ENCODE data around the gene PROC.
"Not testable (repeated sequence)": the region's sequence is repeated elsewhere in the genome, so short reads cannot be mapped to it uniquely, and the experiment has no call there.

Gene PROC

DNA sequence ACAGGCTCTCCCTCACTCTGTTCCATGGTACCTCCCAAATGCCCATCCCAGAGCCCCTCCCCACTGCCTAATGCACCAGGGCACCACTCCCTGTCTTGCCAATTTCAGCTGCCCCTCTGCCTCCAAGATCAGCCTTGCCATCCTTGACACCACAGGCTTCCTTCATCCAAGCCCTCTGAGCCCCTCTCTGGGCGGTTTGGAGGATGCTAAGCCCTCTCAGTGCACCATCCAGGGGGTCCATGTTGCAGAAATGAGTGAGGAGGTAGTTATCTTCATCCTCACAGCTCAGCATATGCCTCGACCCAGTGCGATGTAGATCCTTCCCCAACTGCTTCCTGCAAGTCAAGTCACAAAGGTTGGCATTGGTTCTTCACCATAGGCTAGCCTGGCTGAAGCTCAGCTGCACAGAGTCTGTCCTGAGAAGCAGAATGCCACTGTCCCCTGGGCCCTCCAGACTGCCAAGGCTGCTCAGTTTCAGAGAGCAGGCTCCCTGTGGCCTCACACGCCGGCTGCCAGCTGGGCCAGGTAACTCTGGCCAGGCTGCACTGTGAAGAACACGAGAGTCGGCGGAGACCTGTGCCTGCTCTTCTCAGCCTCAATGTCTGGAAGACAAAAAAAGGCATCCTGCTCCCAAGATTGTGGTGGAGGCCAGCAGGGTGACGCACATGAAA, 20.5 kb upstream of the PROC start:
- DNase-seq = no peak

DNA sequence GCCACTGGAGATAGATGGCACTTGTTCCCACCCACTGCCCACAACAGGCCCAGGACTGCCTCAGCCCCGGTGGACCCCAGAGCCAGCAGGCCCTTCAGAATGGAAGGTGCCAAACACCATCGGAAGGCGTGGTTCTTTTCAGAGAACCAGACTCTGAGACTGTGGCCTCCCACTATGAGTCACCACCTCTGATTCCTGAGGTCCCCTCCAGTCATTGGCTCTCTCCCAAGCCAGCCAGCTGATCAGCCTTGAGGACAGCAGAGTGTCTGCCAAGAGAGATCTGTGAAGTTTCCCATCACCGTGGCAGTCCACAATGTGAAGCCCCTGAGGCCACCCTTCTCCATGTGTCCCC, 20.0 kb upstream of the PROC start:
- no peak for DNase-seq

DNA sequence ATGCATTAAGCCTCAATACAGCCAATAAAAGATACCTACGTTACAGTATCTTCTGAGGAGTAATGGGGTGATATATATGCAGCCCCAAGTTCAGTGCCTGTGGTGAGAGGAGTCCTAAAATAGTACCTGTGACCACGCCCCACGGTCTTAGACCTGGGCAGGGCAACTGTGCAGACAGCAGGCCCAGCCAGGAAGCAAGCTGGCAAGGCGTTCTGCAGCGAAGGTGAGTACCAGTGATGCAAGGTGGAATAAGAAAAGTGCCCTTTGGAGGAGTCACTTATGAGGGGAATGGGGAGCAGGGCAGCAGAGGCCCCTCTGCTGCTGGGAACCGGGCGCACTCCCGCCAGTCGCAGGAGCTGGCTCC, 17.7 kb upstream of the PROC start:
- DNase-seq = no peak

DNA sequence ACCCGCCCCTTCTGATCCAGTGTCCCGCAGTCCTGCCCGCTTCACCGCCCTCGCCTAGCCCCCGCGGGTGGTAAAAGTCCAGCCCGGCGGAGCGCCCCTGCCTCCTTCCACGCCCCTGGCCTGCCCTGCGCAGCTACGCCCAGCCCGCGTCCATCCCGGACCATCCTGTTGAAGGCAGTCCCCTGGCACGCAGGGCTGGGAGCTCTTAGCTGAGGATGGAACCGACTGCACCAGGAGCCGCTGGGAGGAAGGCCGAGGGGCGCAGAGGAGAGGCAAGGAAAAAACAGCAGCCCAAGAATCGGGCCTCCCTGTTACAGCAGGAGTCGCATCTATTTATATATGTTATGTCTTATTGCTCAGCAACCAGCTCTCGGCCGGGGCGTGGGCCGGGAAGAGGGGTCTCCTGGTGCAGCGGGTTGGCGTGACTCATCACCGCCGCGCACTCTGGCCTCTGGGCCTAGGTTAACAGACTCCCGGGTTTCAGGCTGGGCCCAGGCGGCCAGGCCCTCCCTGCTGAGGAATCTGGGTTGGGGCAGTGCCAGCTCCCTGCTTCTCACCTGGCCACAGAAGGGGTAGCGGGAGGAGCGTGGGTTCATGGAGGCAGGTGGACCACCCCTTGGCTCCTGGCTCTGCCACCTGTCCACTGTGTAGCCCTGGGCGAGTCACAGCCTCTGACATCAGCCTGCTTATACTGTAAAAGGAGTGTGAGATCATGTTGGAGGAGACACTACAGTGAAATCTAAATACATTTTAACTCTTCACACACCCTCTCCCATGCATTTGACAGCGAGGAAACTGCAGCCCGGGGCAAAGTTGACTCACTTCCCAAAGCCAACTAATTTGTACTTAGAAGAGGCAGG, 17.1 kb upstream of the PROC start:
- peak; percentile 39 for DNase-seq

DNA sequence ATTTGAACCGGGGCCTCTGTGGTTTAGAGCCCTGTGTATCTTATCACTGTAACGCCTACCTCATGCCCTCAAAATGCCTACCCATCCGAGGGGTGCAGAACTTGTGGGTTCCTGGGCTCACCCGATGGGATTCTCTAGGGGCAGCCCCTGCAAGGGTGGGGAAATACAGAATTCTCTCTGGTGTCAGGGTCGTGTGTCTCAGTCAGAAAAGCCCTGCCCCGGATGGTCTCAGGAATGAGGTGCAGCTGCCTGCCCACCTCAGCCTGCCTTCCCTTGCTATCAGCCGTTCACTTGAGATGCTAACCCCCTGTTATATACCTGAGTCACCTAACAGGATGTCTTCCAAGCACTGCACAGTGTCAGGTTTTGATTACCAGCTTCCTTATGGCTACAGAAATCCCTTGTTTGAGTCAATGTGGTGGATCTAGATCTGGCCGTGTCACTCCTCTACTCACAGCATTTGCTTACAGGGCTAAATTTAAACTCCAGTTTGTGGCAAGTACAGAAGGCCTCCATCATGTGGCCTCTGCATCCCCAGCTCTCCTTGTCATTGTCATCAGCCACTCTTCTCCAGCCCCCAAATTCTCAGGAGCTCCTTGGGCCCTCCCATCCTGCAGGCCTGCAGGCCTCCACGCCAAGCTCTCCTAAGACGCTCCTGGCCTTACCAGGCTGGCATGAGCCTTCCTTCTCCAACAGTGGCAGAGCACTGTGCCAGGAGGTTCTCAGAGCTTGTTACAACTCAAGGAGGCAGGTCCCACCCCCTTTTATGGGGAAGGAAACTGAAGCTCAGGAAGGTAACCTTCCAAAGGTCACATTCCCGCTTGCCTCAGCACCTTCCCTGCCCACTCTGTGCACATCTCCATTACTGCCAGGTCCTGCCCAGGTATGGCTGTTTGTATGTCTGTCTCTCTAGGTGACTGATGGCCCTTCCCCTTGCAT, 16.2 kb upstream of the PROC start:
- no peak for DNase-seq

DNA sequence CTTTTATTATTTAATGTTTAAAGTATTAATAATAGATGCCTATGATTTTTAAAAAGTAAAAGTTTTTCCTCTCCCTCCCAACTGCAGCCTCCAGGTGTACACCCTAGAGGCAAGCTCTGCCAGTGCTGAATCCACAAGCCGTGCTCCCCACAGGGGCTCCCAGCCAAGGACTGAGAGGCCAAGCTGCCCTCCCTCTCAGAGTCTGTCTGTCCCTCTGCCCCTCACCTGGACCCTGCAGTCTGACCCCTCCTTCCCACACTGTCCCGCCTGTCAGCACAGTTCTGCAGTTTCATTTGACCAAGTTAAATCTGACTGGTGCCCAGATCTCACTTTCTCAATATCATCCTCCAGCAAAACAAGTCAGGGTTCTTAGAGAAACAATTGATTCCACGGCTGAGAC, 14.8 kb upstream of the PROC start:
- DNase-seq = no peak

DNA sequence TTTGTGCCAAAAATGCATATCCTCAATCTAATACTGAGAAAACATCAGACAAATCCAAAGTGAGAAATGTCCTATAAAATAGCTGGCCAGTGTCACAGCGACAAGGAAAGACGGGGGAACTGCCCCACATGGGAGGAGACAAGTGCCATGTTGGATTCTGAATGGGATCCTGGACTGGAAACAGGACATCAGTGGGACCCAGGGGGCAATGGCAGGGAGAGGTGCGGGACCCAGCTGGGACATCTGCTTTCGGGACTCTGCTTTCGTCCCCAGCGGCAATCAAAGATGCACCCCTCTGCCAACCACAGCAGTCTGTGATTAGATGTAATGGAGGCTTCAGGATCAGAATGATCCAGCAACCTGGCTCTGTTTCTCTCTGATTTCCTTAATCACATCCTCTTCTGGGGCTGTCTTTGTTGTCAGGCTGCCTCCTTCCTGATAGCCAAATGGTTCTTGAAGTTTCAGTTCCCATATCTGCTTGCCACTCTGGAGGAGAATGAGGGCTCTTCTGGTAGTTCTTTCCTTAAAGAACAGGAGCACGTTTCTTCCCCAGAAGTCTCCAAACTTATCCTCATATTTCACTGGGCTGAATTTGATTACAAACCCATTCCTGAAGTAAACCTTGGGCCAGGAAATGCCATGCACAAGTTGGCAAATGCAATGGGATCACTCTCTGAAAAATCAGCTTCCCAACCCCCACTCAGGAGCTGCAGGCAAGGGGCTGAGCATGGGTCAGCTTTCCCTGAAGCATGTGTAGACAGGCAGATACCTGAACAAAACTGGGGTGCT, 13.6 kb upstream of the PROC start:
- no peak for DNase-seq

DNA sequence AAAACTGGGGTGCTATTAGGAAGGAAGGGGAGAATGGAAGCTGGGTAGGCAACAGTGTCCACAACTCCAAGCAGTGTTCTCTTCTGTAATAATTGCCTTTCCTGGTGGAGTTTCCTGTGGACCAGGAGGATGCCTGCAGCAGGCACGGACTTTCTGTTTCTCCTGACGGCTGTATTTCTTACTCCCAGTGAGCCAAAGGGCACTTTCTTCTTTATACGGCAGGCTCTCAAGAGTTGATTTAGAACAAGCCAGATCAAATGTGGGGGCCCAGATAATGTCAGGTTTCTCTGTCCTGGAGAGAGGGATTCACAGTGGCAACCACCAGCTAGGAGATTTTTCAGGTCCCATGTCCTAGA, 13.0 kb upstream of the PROC start:
- no peak for DNase-seq

DNA sequence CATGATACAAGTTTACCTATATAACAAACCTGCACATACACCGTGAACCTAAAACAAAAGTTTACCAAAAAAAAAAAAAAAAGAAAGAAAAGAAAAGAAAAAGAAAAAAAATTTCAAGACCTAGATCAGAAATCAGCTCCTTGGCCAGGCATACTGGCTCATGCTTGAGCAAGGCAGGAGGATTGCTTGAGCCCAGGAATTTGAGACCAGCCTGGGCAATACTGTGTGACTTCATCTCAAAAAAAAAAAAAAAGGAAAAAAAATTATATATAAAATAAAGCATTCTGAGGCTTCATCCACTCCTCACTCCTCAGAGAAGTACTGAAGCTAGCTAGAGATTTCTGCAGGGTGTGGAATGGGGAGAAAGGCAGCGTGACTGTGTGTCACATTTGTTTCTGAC, 11.8 kb upstream of the PROC start:
- DNase-seq = no peak

DNA sequence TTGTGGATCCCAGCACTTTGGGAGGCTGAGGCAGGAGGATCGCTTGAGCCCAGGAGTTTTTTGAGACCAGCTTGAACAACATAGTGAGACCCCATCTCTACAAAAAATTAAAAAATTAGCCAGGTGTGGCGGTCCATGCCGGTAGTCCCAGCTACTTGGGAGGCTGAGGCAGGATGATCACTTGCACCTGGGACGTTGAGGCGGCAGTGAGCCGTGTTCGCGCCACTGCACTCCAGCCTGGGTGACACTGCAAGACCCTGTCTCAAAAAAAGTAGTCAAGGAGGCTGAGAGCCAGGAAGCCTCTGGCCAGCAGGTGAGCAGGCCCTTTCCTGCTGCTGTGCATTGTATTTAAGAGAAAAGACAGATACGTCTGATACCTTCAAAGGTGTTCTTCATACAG, 11.1 kb upstream of the PROC start:
- DNase-seq = no peak

DNA sequence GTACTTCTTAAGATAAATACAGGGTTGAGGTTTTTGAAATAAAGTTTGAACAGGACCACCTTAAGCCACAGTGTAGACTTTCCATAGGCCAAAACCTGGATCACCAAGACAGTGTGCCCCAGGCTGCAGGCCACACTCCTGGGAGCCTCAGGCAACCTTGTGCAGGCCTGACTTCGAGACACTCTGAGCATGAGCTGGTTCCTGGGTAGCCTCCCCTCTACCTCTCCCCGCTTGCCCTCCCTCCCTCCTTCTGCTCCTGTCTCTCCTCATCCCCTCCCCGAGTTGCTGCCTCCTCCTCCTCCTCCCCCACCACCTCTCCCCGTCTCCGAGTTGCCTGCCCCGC, 10.6 kb upstream of the PROC start:
- peak; percentile 49 for DNase-seq

DNA sequence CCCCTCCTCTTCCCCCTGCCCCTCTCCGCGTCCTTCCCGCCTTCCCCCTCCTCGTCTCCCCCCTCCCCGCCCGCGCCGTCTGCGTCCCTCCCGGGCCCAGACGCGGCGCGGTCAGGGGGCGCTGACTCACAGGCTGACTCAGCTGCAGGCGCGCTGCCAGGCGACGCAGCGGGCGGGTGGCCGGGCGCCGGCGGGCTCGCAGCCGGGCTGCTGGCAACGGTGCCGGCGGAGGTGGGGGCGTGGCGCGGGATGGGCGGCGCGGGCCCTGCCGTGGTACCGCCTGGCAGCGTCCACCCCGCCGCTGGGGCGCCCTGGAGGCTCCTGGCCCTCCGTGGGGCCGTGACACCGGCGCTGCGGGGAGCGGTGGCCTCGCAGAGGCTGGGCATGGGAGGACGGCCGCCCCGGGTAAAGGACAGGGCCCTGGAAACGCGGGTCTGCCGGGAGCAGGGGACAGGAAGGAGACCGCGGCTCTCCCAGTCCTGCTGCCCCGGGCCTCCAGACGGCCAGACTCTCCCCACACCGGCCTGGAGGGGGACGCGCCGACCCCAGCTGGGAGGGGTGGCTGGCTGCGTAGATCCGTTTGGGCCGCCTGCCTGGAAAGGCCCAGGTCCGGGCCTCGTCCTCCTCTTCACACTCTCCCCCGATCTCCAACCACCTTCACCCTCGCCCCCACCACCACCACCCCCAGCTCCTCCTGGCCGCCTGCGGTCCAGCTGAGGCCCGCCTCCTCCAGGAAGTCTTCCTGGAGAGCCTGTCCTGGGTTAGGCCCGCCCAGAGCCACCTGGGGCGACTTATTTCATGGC, 10.0 kb upstream of the PROC start:
- DNase-seq = peak; percentile 72

DNA sequence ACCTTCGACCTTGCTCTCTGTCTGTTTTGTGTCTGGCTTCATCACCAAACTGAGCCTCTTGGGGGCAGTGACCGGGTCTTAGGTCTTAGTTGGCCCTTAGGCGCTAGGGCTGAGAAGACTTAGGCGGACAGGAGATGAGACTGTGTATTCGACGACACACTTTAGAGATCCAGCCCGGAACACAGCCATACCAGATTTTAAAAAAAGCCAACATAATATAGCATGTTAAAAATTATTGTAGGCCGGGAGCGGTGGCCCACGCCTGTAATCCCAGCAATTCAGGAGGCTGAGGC, 9.5 kb upstream of the PROC start:
- no peak for DNase-seq

DNA sequence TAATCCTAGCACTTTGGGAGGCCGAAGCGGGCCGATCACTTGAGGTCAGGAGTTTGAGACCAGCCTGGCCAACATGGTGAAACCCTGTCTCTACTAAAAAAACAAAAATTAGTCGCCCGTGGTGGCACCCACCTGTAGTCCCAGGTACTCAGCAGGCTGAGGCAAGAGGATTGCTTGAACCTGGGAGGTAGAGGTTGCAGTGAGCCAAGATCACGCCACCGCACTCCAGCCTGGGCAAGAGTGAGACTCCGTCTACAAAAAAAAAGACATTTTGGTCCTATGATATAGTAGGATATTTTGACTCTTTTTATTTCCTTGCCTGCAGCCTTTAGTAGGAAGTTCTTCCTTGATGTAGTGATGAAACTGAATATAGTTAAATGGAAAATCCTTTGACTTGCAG, 8.5 kb upstream of the PROC start:
- not testable (repeated sequence) for DNase-seq

DNA sequence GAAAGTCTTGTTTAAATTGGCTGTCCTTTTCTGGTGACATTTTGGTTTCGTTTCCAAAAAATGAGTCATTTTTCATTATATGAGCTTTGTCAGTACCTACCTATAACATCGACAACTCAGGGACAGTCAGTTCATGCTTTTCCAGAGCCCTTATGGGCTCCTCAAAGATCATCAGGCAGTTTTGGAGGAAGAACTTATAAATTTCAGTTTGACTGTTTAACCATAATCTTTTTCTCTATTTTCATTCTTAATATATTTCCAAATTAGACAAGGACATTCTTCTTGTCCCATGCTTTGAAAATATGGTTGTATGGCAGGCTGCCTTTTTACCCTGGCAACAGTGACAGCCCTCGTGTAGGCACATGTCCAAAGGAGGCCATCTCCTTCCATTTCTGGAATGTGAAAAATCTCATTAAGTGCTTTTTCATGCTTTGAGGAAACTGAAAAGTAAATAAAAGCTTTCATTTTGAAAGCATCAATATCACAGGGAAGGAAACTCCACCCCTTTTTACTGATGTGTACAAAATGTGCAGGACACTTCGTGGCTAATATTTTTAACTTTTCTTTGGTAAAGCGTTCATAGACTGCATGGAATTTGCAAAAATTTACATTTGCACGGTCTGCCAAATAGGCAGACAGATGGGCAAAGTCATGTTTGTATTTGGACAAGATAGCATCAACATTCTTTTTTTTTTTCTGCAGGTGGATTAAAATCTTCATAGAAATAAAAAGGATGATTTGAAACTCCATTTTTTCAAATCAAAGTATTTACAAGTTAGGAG, 7.2 kb upstream of the PROC start:
- no peak for DNase-seq

DNA sequence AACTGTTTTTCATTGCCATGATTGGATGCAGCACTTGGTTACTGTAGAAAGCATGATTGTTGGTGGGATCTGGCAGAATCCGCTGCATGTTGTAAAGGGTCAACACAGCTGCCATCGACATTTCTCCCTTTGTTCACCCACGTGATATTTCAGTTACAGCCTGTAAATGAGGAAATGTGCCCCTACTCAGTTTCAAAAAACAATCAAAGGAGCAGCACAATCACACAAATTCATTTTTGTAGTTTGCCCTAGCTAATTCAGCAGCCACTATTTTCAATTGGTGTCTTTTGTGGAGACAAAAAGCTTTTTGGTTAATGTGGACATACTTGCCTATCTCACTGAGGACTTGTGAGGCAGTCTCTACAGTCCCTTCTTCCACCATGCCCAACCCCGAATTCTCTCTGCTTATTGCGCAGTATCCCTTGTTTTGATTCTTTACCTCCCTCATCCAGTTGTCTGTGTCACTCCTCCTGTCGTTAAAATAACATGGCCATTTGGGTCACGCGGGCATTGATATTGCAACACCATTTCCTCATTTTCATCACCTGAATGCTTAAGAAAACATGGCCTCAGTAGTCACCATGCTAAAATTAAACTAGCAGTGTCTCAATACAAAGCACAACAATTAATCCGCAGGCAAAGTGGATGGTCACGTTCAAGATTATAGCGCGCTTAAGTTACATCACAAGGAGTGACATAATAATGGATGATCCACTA, 6.4 kb upstream of the PROC start:
- DNase-seq = no peak

DNA sequence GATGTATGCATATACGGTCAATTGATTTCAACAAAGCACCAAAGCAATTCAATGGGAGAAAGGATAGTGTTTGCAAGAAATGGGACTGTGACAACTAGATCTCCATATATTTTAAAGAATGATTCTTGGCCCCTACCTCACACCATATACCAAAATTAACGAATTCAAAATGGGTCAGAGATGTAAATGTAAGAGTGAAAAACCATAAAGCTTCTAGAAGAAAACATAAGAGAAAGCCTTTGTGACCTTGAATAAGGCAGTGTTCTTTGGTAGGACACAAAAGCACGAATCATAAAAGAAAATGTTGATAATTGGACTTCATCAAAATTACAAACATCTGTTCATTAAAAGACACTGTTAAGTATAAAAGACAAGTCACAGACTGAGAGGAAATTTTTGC, 5.0 kb upstream of the PROC start:
- no peak for DNase-seq

DNA sequence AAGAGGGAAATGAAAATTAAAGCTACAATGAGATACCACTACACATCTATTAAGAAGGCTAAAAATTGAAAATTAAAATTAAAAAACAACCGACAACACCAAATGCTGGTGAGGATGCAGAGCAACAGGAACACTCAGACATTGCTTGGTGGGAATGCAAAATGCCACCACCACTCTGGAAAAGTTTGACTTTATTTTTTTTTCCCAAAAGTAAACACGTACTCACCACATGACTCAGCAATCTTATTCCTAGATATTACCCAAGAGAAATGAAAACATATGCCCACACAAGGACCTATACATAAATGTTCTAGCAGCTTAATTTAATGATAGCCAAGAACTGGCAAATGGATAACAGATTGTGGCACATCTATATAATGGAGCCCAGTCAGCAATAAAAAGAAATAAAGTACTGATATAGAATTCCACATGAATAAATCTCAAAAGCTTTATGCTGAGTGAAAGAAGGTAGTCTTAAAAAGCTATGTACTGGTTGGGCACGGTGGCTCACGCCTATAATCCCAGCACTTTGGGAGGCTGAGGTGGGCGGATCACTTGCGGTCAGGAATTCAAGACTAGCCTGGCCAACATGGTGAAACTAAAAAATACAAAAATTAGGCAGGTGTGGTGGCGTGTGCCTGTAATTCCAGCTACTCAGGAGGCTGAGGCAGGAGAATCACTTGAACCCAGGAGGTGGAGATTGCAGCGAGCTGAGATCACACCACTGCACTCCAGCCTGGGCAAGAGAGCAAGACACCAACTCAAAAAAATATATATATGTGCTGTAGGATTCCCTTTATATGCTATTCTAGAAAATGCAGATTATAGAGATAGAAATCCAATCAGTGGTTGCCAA, 4.2 kb upstream of the PROC start:
- DNase-seq = no peak

DNA sequence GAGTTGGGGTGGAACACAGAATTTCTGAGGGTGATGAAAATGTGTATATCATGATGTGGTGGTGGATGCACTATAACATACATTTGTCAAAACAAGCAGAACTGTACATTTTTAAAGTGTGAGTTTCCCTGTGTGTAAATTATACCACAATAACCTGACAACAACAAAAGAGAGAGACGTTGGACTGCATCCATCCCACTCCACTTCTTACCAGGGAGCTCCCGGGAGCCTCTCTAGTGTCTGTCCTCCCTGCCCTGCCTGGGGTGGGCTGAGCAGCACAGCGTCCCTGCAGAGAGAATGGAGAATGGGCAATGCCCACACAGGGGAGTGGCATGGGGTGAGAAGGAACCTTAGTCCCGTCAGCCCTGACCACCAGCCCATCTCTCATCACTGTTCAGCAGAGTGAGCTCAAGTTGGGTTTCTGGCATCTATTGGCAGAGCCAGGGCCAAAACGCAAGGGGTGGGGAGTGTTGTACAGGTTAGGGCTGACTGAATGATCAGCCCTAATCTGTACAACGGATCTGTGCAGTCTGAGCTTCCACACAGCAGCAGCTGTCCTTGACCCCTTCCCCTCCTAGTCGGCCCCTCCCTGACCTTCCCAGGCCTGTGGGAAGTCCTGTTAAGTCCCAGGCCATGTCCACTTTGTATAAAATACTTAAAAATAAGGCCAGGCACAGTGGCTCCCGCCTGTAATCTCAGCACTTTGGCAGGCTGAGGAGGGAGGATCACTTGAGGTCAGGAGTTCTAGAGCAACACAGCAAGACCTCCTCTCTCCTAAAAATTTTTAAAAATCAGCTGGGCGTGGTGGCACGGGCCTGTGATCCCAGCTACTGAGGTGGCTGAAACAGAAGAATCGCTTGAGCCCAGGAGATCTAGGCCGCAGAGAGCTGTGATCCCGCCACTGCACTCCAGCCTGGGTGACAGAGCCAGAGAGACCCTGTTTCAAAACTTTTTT, 3.3 kb upstream of the PROC start:
- DNase-seq = no peak
